ENCODE data around the gene PCSK5.

DNA sequence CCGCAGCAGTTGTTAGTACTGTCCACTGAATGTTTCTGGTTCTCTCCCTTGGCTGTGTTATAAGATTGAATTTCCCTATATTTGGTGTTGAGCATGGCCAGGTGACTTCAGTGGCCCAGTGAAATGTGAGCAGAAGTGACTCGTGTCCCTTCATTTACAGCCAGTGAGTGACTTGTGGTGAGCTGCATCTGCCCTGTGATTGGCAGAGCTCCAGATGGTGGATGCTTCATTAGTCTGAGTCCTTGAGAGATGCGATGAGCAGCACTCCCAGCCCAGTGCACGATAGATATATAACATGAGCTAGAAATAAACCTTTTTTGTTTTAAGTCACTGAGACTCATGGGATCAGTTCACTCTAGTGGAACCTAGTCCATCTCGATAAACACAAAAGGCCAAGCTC lies 19.3 kb downstream of the PCSK5 start:
- TF ChIP-seq, protein P1, sequence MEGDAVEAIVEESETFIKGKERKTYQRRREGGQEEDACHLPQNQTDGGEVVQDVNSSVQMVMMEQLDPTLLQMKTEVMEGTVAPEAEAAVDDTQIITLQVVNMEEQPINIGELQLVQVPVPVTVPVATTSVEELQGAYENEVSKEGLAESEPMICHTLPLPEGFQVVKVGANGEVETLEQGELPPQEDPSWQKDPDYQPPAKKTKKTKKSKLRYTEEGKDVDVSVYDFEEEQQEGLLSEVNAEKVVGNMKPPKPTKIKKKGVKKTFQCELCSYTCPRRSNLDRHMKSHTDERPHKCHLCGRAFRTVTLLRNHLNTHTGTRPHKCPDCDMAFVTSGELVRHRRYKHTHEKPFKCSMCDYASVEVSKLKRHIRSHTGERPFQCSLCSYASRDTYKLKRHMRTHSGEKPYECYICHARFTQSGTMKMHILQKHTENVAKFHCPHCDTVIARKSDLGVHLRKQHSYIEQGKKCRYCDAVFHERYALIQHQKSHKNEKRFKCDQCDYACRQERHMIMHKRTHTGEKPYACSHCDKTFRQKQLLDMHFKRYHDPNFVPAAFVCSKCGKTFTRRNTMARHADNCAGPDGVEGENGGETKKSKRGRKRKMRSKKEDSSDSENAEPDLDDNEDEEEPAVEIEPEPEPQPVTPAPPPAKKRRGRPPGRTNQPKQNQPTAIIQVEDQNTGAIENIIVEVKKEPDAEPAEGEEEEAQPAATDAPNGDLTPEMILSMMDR (conservative IDR thresholded peaks at IDR 0.05; ENCODE audit: low read depth, low read length), result no peak
- TF ChIP-seq EZH2 (IDR thresholded peaks at IDR 0.05; ENCODE audit: borderline replicate concordance, low read depth, low read length, poor library complexity, severe bottlenecking), result no peak

Data from A673 (cell line).